GM23338 (cell line): ENCODE data around the gene B3GNT9.

Experiments used
- CREB1 ChIP-seq: fragments of 250-450 bp; sonication (Bioruptor Pico); IDR thresholded peaks from 2 replicates; pipeline ENCODE4 v1.5.0; 2020; ENCODE audit warnings: low read depth, mild to moderate bottlenecking, moderate library complexity
- CTCF ChIP-seq, 2 experiments: fragments of 200-600 bp in 1 of 2; sonication (generic) in 1 of 2; conservative IDR thresholded peaks; 2 replicates each; pipeline versions ENCODE4 v1.5.1 to v1.6.1; 2016 to 2017; ENCODE audit warnings: antibody characterized with exemption in 2 of 2, low read depth in 2 of 2, mild to moderate bottlenecking in 2 of 2, moderate library complexity in 1 of 2
- ETS1 ChIP-seq: IDR thresholded peaks from 2 replicates; pipeline ENCODE4 v1.6.1; 2016; ENCODE audit warnings: antibody characterized with exemption
- EZH2 ChIP-seq: fragments of 200-600 bp; sonication (generic); IDR thresholded peaks from one replicate; pipeline ENCODE4 v1.8.0; 2017; ENCODE audit warnings: antibody characterized with exemption, mild to moderate bottlenecking, low read depth; ENCODE audit not compliant: unreplicated experiment
- JUNB ChIP-seq: IDR thresholded peaks from one replicate; pipeline ENCODE4 v1.6.1; 2016; ENCODE audit warnings: antibody characterized with exemption; ENCODE audit not compliant: unreplicated experiment
- POLR2AphosphoS5 ChIP-seq: IDR thresholded peaks from 2 replicates; pipeline ENCODE4 v1.6.1; 2016; ENCODE audit warnings: antibody characterized with exemption, low read depth
- REST ChIP-seq: IDR thresholded peaks from one replicate; pipeline ENCODE4 v1.6.1; 2018; ENCODE audit warnings: antibody characterized with exemption; ENCODE audit not compliant: unreplicated experiment

GRCh38 chr16:67164599-67165061 lies 13.8 kb upstream of the B3GNT9 start, which contains the start of gene HSF4:
- TF ChIP-seq CTCF (conservative IDR thresholded peaks at IDR 0.05; ENCODE audit: low read depth in 2 of 2) (no peak), REST (no peak), EZH2 (no peak), POLR2AphosphoS5 (no peak), JUNB (no peak), CREB1 (CRISPR knock-in tag) (no peak), ETS1 (no peak)
